C4-2B (cell line): Measurements from ENCODE around the gene HDAC3.

Experiments used
- H3K27ac ChIP-seq: fragments of 450-650 bp; 2 replicates; pipeline ENCODE4 v1.5.1; 2017
- CTCF ChIP-seq: fragments of 450-650 bp; conservative IDR thresholded peaks from 2 replicates; pipeline ENCODE4 v1.5.1; 2017; ENCODE audit warnings: mild to moderate bottlenecking
- ZFX ChIP-seq: fragments of 450-650 bp; IDR thresholded peaks from 2 replicates; pipeline ENCODE4 v1.6.1; 2017

Gene HDAC3

DNA sequence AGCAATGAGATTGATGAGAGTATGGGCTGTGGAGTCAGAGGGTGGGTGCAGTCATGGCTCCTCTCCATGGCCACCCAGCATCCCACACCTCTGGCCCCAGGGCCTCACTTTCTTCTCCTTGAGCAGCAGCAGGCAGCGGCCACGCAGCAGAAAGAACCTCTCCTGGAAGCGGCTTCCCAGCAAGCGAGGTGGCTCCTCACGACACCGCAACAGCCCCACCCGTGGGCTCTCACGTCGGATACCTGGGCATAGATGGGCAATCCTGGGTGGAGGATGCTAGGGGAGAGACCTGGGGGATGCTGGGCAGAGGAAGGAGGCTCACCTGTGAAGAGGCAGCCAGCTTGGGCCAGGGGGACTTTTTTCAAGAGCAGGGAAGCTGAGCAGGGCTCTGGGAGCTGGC lies 19.7 kb upstream of the HDAC3 start:
- H3K27ac ChIP-seq, result no peak overlapping the region
- no peak for TF ChIP-seq CTCF
- no peak for TF ChIP-seq ZFX

GRCh38 chr5:141655020-141655419 lies 18.4 kb upstream of the HDAC3 start:
- TF ChIP-seq CTCF, result no peak
- TF ChIP-seq ZFX, result no peak
- no peak overlapping the region for H3K27ac ChIP-seq

DNA sequence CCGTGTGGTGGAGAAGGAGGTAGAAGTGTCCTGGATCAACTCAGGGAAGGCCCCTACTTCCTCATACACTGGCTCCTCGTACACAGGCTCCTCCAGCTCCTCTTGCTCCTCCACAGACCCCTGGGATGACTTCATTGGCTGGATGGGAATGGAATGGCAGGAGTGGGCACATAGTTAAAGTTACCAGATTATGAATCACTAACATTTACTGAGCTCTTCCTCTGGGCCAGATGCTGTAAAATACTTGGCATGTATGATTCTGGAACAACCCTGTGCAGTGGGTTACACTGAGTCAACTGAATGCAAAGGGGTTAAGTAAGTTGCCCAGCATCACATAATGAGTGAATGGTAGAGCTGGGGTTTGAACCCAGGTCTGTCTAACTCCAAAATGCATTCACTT lies 17.6 kb upstream of the HDAC3 start:
- H3K27ac ChIP-seq, result no peak overlapping the region
- no peak for TF ChIP-seq ZFX
- no peak for TF ChIP-seq CTCF

DNA sequence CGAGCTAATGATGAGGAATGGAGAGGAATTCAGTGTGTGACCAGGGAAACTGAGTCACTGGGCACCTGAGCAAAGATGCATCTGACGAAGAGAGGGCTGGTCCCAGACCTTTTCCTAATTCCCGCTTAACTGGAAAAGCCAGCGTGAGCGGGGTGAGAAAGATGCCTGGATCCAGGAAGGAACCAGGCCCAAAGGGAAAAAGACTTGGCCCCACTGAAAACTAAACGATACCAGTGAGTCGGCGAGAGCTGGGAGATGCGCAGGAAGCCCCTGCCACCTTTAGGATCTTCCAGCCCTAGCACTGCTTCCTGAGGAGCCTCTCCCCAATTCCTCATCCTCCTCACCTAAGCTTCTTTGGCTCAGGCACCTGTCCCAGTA lies 15.1 kb upstream of the HDAC3 start:
- H3K27ac ChIP-seq, result peak overlapping the region; percentile 6; the same call in 1 of the 2 replicates
- TF ChIP-seq ZFX, result no peak
- TF ChIP-seq CTCF, result no peak

DNA sequence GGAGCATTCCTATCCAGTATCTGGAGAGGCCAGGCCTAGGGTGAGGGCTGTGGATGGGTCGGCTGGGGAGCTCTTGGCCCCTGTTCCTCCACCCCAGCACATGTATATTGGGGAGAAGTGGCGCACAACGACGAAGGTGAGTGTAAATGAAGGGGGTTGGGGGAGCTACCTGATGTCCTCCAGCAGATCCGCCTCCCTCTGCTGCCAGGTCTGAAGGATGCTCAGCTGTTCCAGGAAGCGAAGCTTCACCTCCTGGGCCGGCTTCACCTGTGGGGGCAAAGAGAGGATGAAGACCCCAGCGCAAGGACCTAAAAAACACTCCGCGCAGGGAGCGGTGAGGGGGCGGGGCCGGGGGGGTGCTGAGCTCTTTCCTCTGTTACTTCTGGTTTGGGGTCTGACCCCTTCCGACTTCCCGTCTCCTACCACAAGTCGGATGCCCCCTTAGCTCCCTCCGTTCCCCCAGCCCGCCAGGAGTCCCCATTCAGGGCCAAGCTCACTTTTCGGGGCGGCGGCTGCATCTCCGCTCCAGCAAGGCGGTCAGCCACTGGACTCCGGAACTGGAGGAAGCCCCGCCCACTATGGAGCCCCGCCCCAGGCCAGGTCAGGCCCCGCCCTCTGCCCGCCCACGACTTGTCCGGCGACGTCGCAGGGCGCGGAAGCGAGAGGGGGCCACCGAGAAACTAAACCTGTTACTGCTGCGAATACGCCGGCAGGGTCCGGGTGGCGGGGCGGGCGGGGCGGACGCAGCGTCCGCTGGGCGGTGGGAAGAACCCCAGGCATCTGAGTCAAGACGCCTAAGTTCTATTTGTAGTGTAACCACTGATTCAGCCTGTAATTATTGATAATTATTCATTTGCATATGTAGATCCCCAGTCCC lies 14.4 kb upstream of the HDAC3 start, which contains the start of gene FCHSD1:
Gene FCHSD1 (minus strand): TSS at position 568 of the 877 bp plus-strand sequence. CDS start 50 bp downstream, at position 518.
- no peak for TF ChIP-seq CTCF
- no peak for TF ChIP-seq ZFX
- H3K27ac ChIP-seq, result peak within 1 kb of the TSS; percentile 6; the same call in 1 of the 2 replicates

DNA sequence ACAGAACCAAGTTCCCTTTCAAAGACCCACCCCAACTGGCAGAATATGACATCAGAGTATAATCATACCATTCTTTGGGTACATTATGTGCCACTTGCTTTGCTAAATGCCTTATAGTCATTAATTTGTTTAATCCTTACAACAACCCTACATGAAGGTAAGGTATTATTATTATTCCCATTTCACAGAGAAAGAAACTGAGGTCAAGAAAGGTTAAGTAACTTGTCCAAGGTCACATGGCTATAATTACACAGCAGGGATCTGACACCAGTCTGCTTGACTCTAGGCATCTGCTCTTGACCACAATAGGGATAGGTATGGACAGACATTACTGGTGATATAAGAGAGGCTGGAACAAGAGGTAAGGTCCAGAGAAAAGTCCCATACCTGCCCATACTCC lies 13.3 kb upstream of the HDAC3 start:
- TF ChIP-seq CTCF (no peak), ZFX (no peak)
- H3K27ac ChIP-seq, result no peak overlapping the region

GRCh38 chr5:141649056-141649688 lies 12.5 kb upstream of the HDAC3 start:
- no peak for TF ChIP-seq CTCF
- no peak for TF ChIP-seq ZFX
- no peak overlapping the region for H3K27ac ChIP-seq
